Right lobe of liver (tissue), 6 donors: ENCODE results near the gene PTBP3. TPM values are rescaled to one million over a fixed set of nuclear protein-coding genes. Genes with fewer than 3 reads are reported as not detected.

Source experiments
- ATAC-seq, 4 donors: fragments of 200-7000 bp; cut with Tn5 transposase; one replicate each; pipeline ENCODE4 v1.9.1; 2020; ENCODE audit warnings: mild to moderate bottlenecking in 4 of 4, moderate library complexity in 4 of 4
- DNase-seq, 3 donors: peaks; one replicate each; pipeline ENCODE4 v3.0.0-alpha.2; 2020
- H3K27ac ChIP-seq, 3 donors: fragments of 200-600 bp; one replicate each; pipeline ENCODE4 v1.8.0; 2022
- H3K27me3 ChIP-seq, 2 donors: fragments of 200-600 bp; one replicate each; pipeline ENCODE4 v1.8.0; 2022
- H3K36me3 ChIP-seq, 4 donors: fragments of 200-600 bp; sonication (generic) in 1 of 4; one replicate each; pipeline versions ENCODE4 v1.5.1 to v1.8.0; 2017 to 2022; ENCODE audit warnings: control low read depth in 1 of 4
- H3K4me1 ChIP-seq, 4 donors: fragments of 200-600 bp; sonication (generic) in 1 of 4; one replicate each; pipeline versions ENCODE4 v1.5.1 to v1.8.0; 2017 to 2022; ENCODE audit warnings: control low read depth in 1 of 4
- H3K4me3 ChIP-seq, 3 donors: fragments of 200-600 bp; one replicate each; pipeline ENCODE4 v1.8.0; 2022
- H3K9me3 ChIP-seq, 4 donors: fragments of 200-600 bp; sonication (generic) in 1 of 4; one replicate each; pipeline versions ENCODE4 v1.5.1 to v1.8.0; 2017 to 2022; ENCODE audit warnings: control low read depth in 1 of 4
- CTCF ChIP-seq, 4 donors: fragments of 200-600 bp in 3 of 4; fragments of 450-650 bp in 1 of 4; IDR thresholded peaks; one replicate each; pipeline versions ENCODE4 v1.5.1 to v1.8.0; 2016 to 2022; ENCODE audit warnings: antibody characterized with exemption in 4 of 4, mild to moderate bottlenecking in 2 of 4
- POLR2A ChIP-seq: fragments of 450-650 bp; IDR thresholded peaks from one replicate; pipeline ENCODE4 v1.6.1; 2017; ENCODE audit warnings: antibody characterized with exemption, mild to moderate bottlenecking
- WGBS: methylation state at CpG from one replicate; pipeline ENCODE4 v1.1.6; 2018; ENCODE audit warnings: low coverage, low lambda C conversion rate; ENCODE audit not compliant: insufficient coverage; ENCODE audit errors: missing lambda C conversion rate; 5-methylcytosine and 5-hydroxymethylcytosine counted together
- intact Hi-C, 2 donors: fragments of 100-400 bp; cut with DNase I; formaldehyde crosslinking; loops; one replicate each; pipeline versions ENCODE4 v1.11.2 to v1.14.1; 2022
- total RNA-seq, 6 experiments: library from RNA; depleted of rRNA in 2 of 6; stranded (reverse); fragments of >200 nt in 2 of 6; fragmentation: NEBNext Ultra II Directional in 3 of 6; extraction: Animal tissue kit (Norgen Biotek cat#: 25700) in 3 of 6; gene quantifications; one replicate each; pipeline versions ENCODE4 v1.1.0 to v1.2.4, GENCODE V29; 2016 to 2023
- donor health status: DM: no; HTN: yes; CAD: no.
- donor health status: DM: no; HTN: no; CAD: no.
- donor health status: DM: no; HTN: no; CAD: no.
- donor health status: DM: no; HTN: yes; CAD: no.
- donor health status: DM: no; HTN: yes; CAD: no.

Gene PTBP3
- total RNA-seq, 6 experiments from 2014 or later = 16.3 to 29.9 (median 19.3) TPM

GRCh38 chr9:112224401-112225289, 108.8 kb downstream of the PTBP3 start:
- Histone ChIP-seq H3K27ac (no peak overlapping the region), H3K36me3 (peaks cover 0 to 39% (median 13%) of the 10 kb centered on the region in 4 donors), H3K4me3 (no peak overlapping the region), H3K4me1 (no peaks in the 10 kb centered on the region), H3K27me3 (no peaks in the 10 kb centered on the region), H3K9me3 (no peaks in the 10 kb centered on the region)
- ATAC-seq (no peak), DNase-seq (no peak)
- no peak for TF ChIP-seq CTCF (IDR thresholded peaks at IDR 0.05)
- no peak for TF ChIP-seq POLR2A
- WGBS = 82% methylated on average over 4 of the region's 4 CpGs
- intact Hi-C loops = no loop called here

- no peak for ATAC-seq
- Histone ChIP-seq H3K4me1 (no peaks in the 10 kb centered on the region), H3K27me3 (no peaks in the 10 kb centered on the region), H3K27ac (no peak overlapping the region), H3K4me3 (no peak overlapping the region), H3K36me3 (peaks cover 0 to 12% (median 2%) of the 10 kb centered on the region in 4 donors), H3K9me3 (no peaks in the 10 kb centered on the region)
- intact Hi-C loops = no loop called here
- WGBS = 83% methylated on average over 3 of the region's 3 CpGs
- DNase-seq = no peak
- TF ChIP-seq CTCF (IDR thresholded peaks at IDR 0.05) (no peak), POLR2A (no peak)
These were observed 114.5 kb downstream of the PTBP3 start for GRCh38 chr9:112218908-112219307.

- TF ChIP-seq CTCF (IDR thresholded peaks at IDR 0.05) (no peak), POLR2A (no peak)
- ATAC-seq (no peak), DNase-seq (no peak)
- Histone ChIP-seq H3K27me3 (no peaks in the 10 kb centered on the region), H3K4me1 (no peaks in the 10 kb centered on the region), H3K4me3 (no peak overlapping the region), H3K36me3 (peaks cover 0 to 5% (median 0%) of the 10 kb centered on the region in 4 donors), H3K27ac (no peak overlapping the region), H3K9me3 (no peaks in the 10 kb centered on the region)
- WGBS = 86% methylated on average over 2 of the region's 2 CpGs
- intact Hi-C loops = no loop called here
These were observed 120.5 kb downstream of the PTBP3 start for GRCh38 chr9:112212926-112213325.

GRCh38 chr9:112207451-112207850, 126.0 kb downstream of the PTBP3 start:
- DNase-seq (no peak), ATAC-seq (no peak)
- H3K9me3 ChIP-seq = no peaks in the 10 kb centered on the region
- no peaks in the 10 kb centered on the region for H3K27me3 ChIP-seq
- no peak overlapping the region for H3K4me3 ChIP-seq
- H3K4me1 ChIP-seq = no peaks in the 10 kb centered on the region
- no peak for TF ChIP-seq POLR2A
- no peak for TF ChIP-seq CTCF (IDR thresholded peaks at IDR 0.05)
- H3K36me3 ChIP-seq = peaks cover 0 to 5% (median 0%) of the 10 kb centered on the region in 4 donors
- intact Hi-C loops = loop anchor here in 1 of 2 donors (10.0 kb wide), 1 partner anchor 63 kb away; no protein-coding TSS in a partner anchor
- WGBS = 100% methylated on average over 1 of the region's 1 CpG
- no peak overlapping the region for H3K27ac ChIP-seq
